Neural cell (in vitro differentiated cells): ENCODE data around the gene GALNT10. TPM values are rescaled to one million over a fixed set of nuclear protein-coding genes. Genes with fewer than 3 reads are reported as not detected.

Source experiments
- H2AFZ ChIP-seq: fragments of 200-600, 300-800 bp; sonication (generic), shearing (Covaris generic); 2 replicates; pipeline ENCODE4 v1.6.0; 2014; ENCODE audit warnings: low read depth, mild to moderate bottlenecking, antibody characterized with exemption, low read length, moderate library complexity
- H3F3A ChIP-seq: fragments of 200-600 bp; shearing (Covaris generic); 2 replicates; pipeline ENCODE4 v1.6.1; 2016; ENCODE audit warnings: mild to moderate bottlenecking, moderate library complexity, mixed read lengths, antibody characterized with exemption, low read length; ENCODE audit not compliant: insufficient read depth, poor library complexity, severe bottlenecking
- H3K27ac ChIP-seq: fragments of 200-600, 300-800 bp; sonication (generic), shearing (Covaris generic); 2 replicates; pipeline ENCODE4 v1.5.1; 2014; ENCODE audit warnings: mild to moderate bottlenecking, low read length, moderate library complexity
- H3K27me3 ChIP-seq: fragments of 300-800, 200-600 bp; sonication (generic), shearing (Covaris generic); 2 replicates; pipeline ENCODE4 v1.6.0; 2014; ENCODE audit warnings: mild to moderate bottlenecking, low read depth, low read length, moderate library complexity; ENCODE audit not compliant: insufficient read depth
- H3K36me3 ChIP-seq: fragments of 300-800, 200-600 bp; sonication (generic), shearing (Covaris generic); 2 replicates; pipeline ENCODE4 v1.5.1; 2014; ENCODE audit warnings: mild to moderate bottlenecking, antibody characterized with exemption, low read length, moderate library complexity; ENCODE audit not compliant: insufficient read depth
- H3K4me2 ChIP-seq: fragments of 300-800, 200-600 bp; sonication (generic), shearing (Covaris generic); 2 replicates; pipeline ENCODE4 v1.6.0; 2014; ENCODE audit warnings: mild to moderate bottlenecking, low read length
- H3K4me3 ChIP-seq: fragments of 300-800, 200-600 bp; sonication (generic), shearing (Covaris generic); 2 replicates; pipeline ENCODE4 v1.5.1; 2014; ENCODE audit warnings: mild to moderate bottlenecking, low read length, moderate library complexity
- H3K79me2 ChIP-seq: fragments of 200-600 bp; shearing (Covaris generic); replicated peaks from 2 replicates; pipeline ENCODE4 v1.6.0; 2014; ENCODE audit warnings: mild to moderate bottlenecking, low read length, moderate library complexity; ENCODE audit not compliant: insufficient read depth
- H3K9ac ChIP-seq: fragments of 300-800, 200-600 bp; sonication (generic), shearing (Covaris generic); 2 replicates; pipeline ENCODE4 v1.6.1; 2016; ENCODE audit warnings: mild to moderate bottlenecking, low read length, mixed read lengths
- H3K9me2 ChIP-seq: fragments of 200-600 bp; shearing (Covaris generic); 2 replicates; pipeline ENCODE4 v1.6.1; 2016; ENCODE audit warnings: mild to moderate bottlenecking, low read length, mixed read lengths; ENCODE audit not compliant: insufficient read depth
- H3K9me3 ChIP-seq: fragments of 200-600, 300-800 bp; sonication (generic), shearing (Covaris generic); 2 replicates; pipeline ENCODE4 v1.6.1; 2016; ENCODE audit warnings: mild to moderate bottlenecking, mixed run types, low read length, moderate library complexity, mixed read lengths
- H4K20me1 ChIP-seq: fragments of 200-600 bp; shearing (Covaris generic); 2 replicates; pipeline ENCODE4 v1.6.1; 2016; ENCODE audit warnings: mild to moderate bottlenecking, mixed run types; ENCODE audit not compliant: insufficient read depth
- CTCF ChIP-seq: fragments of 450-650 bp; IDR thresholded peaks from 2 replicates; pipeline ENCODE4 v1.5.1; 2014; ENCODE audit warnings: antibody characterized with exemption, mild to moderate bottlenecking, moderate library complexity; ENCODE audit not compliant: poor library complexity, severe bottlenecking
- EP300 ChIP-seq: fragments of 450-650 bp; conservative IDR thresholded peaks from 2 replicates; pipeline ENCODE4 v1.6.1; 2014; ENCODE audit warnings: antibody characterized with exemption, mild to moderate bottlenecking, moderate library complexity; ENCODE audit not compliant: poor library complexity, severe bottlenecking
- EZH2 ChIP-seq: fragments of 200-600, 300-800 bp; shearing (Covaris generic), sonication (generic); IDR thresholded peaks from 2 replicates; pipeline ENCODE4 v1.6.1; 2014; ENCODE audit warnings: antibody characterized with exemption, low read length, borderline replicate concordance, mild to moderate bottlenecking; ENCODE audit not compliant: insufficient read depth, poor library complexity, severe bottlenecking
- MXI1 ChIP-seq: fragments of 450-650 bp; conservative IDR thresholded peaks from 2 replicates; pipeline ENCODE4 v1.6.1; 2014; ENCODE audit warnings: antibody characterized with exemption, mild to moderate bottlenecking; ENCODE audit not compliant: poor library complexity, severe bottlenecking
- POLR2AphosphoS5 ChIP-seq: IDR thresholded peaks from 2 replicates; pipeline ENCODE4 v1.6.1; 2012
- RAD21 ChIP-seq: fragments of 450-650 bp; conservative IDR thresholded peaks from 2 replicates; pipeline ENCODE4 v1.6.1; 2014; ENCODE audit warnings: antibody characterized with exemption, mild to moderate bottlenecking, moderate library complexity
- REST ChIP-seq: IDR thresholded peaks from 2 replicates; pipeline ENCODE4 v1.6.1; 2012; ENCODE audit warnings: borderline replicate concordance
- SMC3 ChIP-seq: fragments of 450-650 bp; conservative IDR thresholded peaks from 2 replicates; pipeline ENCODE4 v1.6.1; 2014; ENCODE audit warnings: antibody characterized with exemption, mild to moderate bottlenecking, moderate library complexity; ENCODE audit not compliant: poor library complexity
- TAF1 ChIP-seq: IDR thresholded peaks from 2 replicates; pipeline ENCODE4 v1.6.1; 2012; ENCODE audit warnings: low read depth
- polyA plus RNA-seq: library from polyadenylated mRNA; depleted of rRNA; stranded (reverse); fragments of >200 nt; gene quantifications from 2 replicates; pipeline ENCODE4 v1.2.3, GENCODE V29; 2014

Gene GALNT10
- polyA plus RNA-seq, 1 donor from 2014 or later, result 3.1 TPM

- no peak overlapping the region for H3K27ac ChIP-seq
- H3K9ac ChIP-seq, result no peak overlapping the region
- H3K9me3 ChIP-seq, result no peaks in the 10 kb centered on the region
- no peaks in the 10 kb centered on the region for H3K79me2 ChIP-seq
- no peak overlapping the region for H2AFZ ChIP-seq
- no peak overlapping the region for H3K4me2 ChIP-seq
- H3F3A ChIP-seq, result no peaks in the 10 kb centered on the region
- no peaks in the 10 kb centered on the region for H3K27me3 ChIP-seq
- no peak overlapping the region for H3K4me3 ChIP-seq
- TF ChIP-seq CTCF (no peak), TAF1 (no peak), REST (no peak), RAD21 (no peak), MXI1 (no peak), POLR2AphosphoS5 (no peak), EP300 (no peak), SMC3 (no peak), EZH2 (no peak)
- no peaks in the 10 kb centered on the region for H3K36me3 ChIP-seq
- no peaks in the 10 kb centered on the region for H4K20me1 ChIP-seq
- no peaks in the 10 kb centered on the region for H3K9me2 ChIP-seq
These were observed 24.6 kb upstream of the GALNT10 start for GRCh38 chr5:154165886-154166285.

GRCh38 chr5:154166901-154167791, 23.4 kb upstream of the GALNT10 start:
- Histone ChIP-seq H3K27ac (no peak overlapping the region), H3K27me3 (no peaks in the 10 kb centered on the region), H2AFZ (no peak overlapping the region), H3K9ac (no peak overlapping the region), H3K4me2 (no peak overlapping the region), H4K20me1 (no peaks in the 10 kb centered on the region), H3F3A (no peaks in the 10 kb centered on the region), H3K79me2 (no peaks in the 10 kb centered on the region), H3K9me2 (no peaks in the 10 kb centered on the region), H3K9me3 (no peaks in the 10 kb centered on the region), H3K36me3 (no peaks in the 10 kb centered on the region), H3K4me3 (no peak overlapping the region)
- TF ChIP-seq EZH2, result no peak
- TF ChIP-seq POLR2AphosphoS5, result no peak
- no peak for TF ChIP-seq CTCF
- no peak for TF ChIP-seq MXI1
- TF ChIP-seq TAF1, result no peak
- TF ChIP-seq EP300, result no peak
